Ureter (tissue), 1 donor: ENCODE data around the gene GAGE12G. TPM values are rescaled to one million over a fixed set of nuclear protein-coding genes. Genes with fewer than 3 reads are reported as not detected.
"Not testable (repeated sequence)": the region's sequence is repeated elsewhere in the genome, so short reads cannot be mapped to it uniquely, and the experiment has no call there.

Source experiments
- DNase-seq: peaks from one replicate; pipeline ENCODE4 v3.0.0-alpha.2; 2020; ENCODE audit warnings: low spot score
- total RNA-seq: library from RNA; stranded (reverse); gene quantifications from one replicate; pipeline ENCODE4 v1.2.4, GENCODE V29; 2023
- donor health status: DM: yes; HTN: yes; CAD: no.

GAGE12G gene, protein sequence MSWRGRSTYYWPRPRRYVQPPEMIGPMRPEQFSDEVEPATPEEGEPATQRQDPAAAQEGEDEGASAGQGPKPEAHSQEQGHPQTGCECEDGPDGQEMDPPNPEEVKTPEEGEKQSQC
- total RNA-seq: not detected

- not testable (repeated sequence) for DNase-seq
Measured at GRCh38 chrX:49570100-49570499, at the start of gene GAGE12G. Gene GAGE12G (plus strand): TSS chrX:49570400. CDS start chrX:49571555, 1,155 bp downstream.

DNA sequence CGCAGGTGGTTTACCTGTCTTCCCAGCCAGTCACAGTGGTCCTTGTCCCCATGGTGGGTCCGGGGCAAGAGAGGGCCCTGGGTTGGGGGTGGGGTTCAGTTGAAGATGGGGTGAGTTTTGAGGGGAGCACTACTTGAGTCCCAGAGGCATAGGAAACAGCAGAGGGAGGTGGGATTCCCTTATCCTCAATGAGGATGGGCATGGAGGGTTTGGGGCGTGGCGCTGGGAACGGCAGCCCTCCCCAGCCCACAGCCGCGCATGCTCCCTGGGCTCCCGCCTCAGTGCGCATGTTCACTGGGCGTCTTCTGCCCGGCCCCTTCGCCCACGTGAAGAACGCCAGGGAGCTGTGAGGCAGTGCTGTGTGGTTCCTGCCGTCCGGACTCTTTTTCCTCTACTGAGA, 38.3 kb upstream of the GAGE12G start, which contains the start of gene GAGE12C:
Gene GAGE12C (plus strand): TSS at position 301 of the 400 bp plus-strand sequence. CDS start 1,155 bp downstream, outside the sequence.
- DNase-seq: not testable (repeated sequence)

- not testable (repeated sequence) for DNase-seq
Measured at GRCh38 chrX:49541433-49541832, 28.8 kb upstream of the GAGE12G start, which contains the start of gene GAGE12D. Gene GAGE12D (plus strand): TSS chrX:49541733. CDS start chrX:49542888, 1,155 bp downstream.

GRCh38 chrX:49550989-49551388, 19.2 kb upstream of the GAGE12G start, which contains the start of gene GAGE12E:
Gene GAGE12E (plus strand): TSS chrX:49551289. CDS start chrX:49552444, 1,155 bp downstream.
- DNase-seq: not testable (repeated sequence)

GRCh38 chrX:49560542-49560941, 9.7 kb upstream of the GAGE12G start, which contains the start of gene GAGE12F:
Gene GAGE12F (plus strand): TSS chrX:49560842. CDS start chrX:49561997, 1,155 bp downstream.
- DNase-seq: not testable (repeated sequence)

- DNase-seq: peak; percentile 36
Measured at GRCh38 chrX:49568728-49569127, 1.5 kb upstream of the GAGE12G start.

GRCh38 chrX:49569152-49569551, 1.0 kb upstream of the GAGE12G start:
- peak; percentile 32 for DNase-seq

- not testable (repeated sequence) for DNase-seq
Measured at GRCh38 chrX:49579649-49580048, 9.4 kb downstream of the GAGE12G start, which contains the start of gene GAGE12H. Gene GAGE12H (plus strand): TSS chrX:49579949. CDS start chrX:49581104, 1,155 bp downstream.

GRCh38 chrX:49589196-49589595, 19.0 kb downstream of the GAGE12G start, which contains the start of gene GAGE2A:
Gene GAGE2A (plus strand): TSS chrX:49589496. CDS start chrX:49590651, 1,155 bp downstream.
- DNase-seq: not testable (repeated sequence)

- DNase-seq: peak; percentile 51
Measured at GRCh38 chrX:49589769-49590478, 19.7 kb downstream of the GAGE12G start.

- DNase-seq: not testable (repeated sequence)
Measured at GRCh38 chrX:49590488-49590887, 20.3 kb downstream of the GAGE12G start.

- not testable (repeated sequence) for DNase-seq
Measured at GRCh38 chrX:49598720-49599119, 28.5 kb downstream of the GAGE12G start, which contains the start of gene GAGE1. Gene GAGE1 (plus strand): TSS chrX:49599020. CDS start chrX:49600175, 1,155 bp downstream.

DNA sequence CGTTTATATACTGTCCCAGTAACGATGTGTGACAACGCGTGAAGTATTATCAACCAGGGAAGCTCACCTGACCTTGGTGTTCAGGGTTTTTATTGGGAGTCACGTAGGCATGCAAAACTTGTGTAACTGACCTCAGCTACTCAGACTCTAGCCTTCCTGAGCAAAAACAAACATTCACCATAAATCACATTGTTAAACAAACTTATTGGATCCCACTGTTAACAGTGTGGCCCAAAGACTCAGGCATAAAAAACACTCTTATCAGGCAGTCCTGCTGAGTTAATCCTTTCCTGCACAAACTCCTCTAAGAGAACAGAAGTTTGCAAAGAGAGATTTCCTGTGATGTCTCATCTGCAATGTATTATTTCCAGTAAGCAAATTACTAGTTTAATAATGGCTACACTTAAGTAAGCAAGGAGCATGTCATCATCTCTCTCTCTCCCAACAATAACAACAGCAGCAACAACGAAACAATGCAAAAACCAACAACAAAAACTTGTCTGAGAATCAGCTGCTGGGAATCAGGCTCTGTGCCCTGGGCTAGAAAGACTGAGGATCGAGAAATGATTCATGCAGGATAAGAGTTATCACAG, 40.6 kb downstream of the GAGE12G start:
- no peak for DNase-seq

DNA sequence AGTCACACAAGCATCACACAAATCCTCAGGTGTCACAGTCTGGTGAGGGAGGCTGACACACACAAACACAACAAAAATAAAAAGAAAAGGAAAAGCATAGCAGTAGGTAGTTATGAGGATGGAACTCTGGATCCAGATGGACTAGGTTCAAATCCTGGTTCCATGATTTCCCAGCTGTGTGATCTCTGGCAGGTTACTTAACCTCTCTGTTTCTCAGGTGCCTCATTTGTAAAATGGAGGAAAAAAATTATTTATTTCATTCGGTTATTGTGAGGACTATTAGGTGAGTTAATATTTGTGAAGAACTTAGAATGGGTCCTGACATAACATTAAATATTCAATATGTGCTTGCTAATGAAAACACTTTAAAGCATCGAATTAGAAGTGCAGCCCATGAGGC, 48.4 kb downstream of the GAGE12G start:
- DNase-seq: no peak

Other genes starting within 250 kb of the GAGE12G start
- gene GAGE12J, start 248.4 kb upstream of the GAGE12G start, total RNA-seq: not detected
- not detected for gene GAGE13, start 238.8 kb upstream of the GAGE12G start, total RNA-seq
- gene GAGE12C, start 38.2 kb upstream of the GAGE12G start, total RNA-seq: not detected
- gene GAGE12D, start 28.7 kb upstream of the GAGE12G start, total RNA-seq: not detected
- gene GAGE12E, start 19.1 kb upstream of the GAGE12G start, total RNA-seq: not detected
- not detected for gene GAGE12F, start 9.6 kb upstream of the GAGE12G start, total RNA-seq
- not detected for gene GAGE12H, start 9.5 kb downstream of the GAGE12G start, total RNA-seq
- not detected for gene GAGE2A, start 19.1 kb downstream of the GAGE12G start, total RNA-seq
- gene GAGE1, start 28.6 kb downstream of the GAGE12G start, total RNA-seq: not detected
- gene PAGE1, start 125.6 kb downstream of the GAGE12G start, total RNA-seq: not detected